Stimulated activated CD4-positive, alpha-beta T cell treated with anti-CD3 and anti-CD28 coated beads, Interleukin-1b, Interleukin-23, amount 100 ng/mL, for 1 hour (primary cell): ENCODE results near the gene ZNF138.

ENCODE experiments used
- DNase-seq, 2 donors: peaks; one replicate each; pipeline ENCODE4 v3.0.0-alpha.2; 2020; ENCODE audit warnings: low read depth in 2 of 2

Gene ZNF138

GRCh38 chr7:64875258-64875657, 81.0 kb downstream of the ZNF138 start:
- DNase-seq, result no peak

- no peak for DNase-seq
Measured at GRCh38 chr7:64875658-64876406, 81.6 kb downstream of the ZNF138 start.

GRCh38 chr7:64876792-64877713, 82.8 kb downstream of the ZNF138 start:
- DNase-seq, result peak; percentile 15 to 48

- no peak for DNase-seq
Measured at GRCh38 chr7:64877714-64878610, 83.7 kb downstream of the ZNF138 start.

GRCh38 chr7:64878684-64879083, 84.5 kb downstream of the ZNF138 start:
- DNase-seq, result no peak

- no peak for DNase-seq
Measured at GRCh38 chr7:64879086-64879730, 85.0 kb downstream of the ZNF138 start.

- DNase-seq, result no peak
Measured at GRCh38 chr7:64879800-64880199, 85.6 kb downstream of the ZNF138 start.

GRCh38 chr7:64880322-64881297, 86.4 kb downstream of the ZNF138 start:
- no peak for DNase-seq

GRCh38 chr7:64881461-64882287, 87.4 kb downstream of the ZNF138 start:
- no peak for DNase-seq

- DNase-seq, result no peak
Measured at GRCh38 chr7:64882341-64883112, 88.3 kb downstream of the ZNF138 start.
